Endothelial cell of umbilical vein (primary cell): Measurements from ENCODE around the gene TMEM95. TPM values are rescaled to one million over a fixed set of nuclear protein-coding genes. Genes with fewer than 3 reads are reported as not detected.
"Not testable (repeated sequence)": the region's sequence is repeated elsewhere in the genome, so short reads cannot be mapped to it uniquely, and the experiment has no call there.

Source experiments
- BruUV-seq: library from RNA; stranded (reverse); fragments of 400-500 nt; replicated peaks from 2 replicates; lab custom pipeline; 2021; lab: Mats Ljungman, UMichigan
- CTCF ChIA-PET: fragments of 300-600, 350-600 bp; sonication (Branson Sonifier 250); formaldehyde crosslinking; loops from one replicate; lab custom pipeline; 2021; ENCODE audit warnings: antibody characterized with exemption, inconsistent platforms; lab: Charles Lee
- POLR2A ChIA-PET: fragments of 300-600, 350-600 bp; sonication (Branson Sonifier 250); formaldehyde crosslinking; loops from one replicate; lab custom pipeline; 2021; ENCODE audit warnings: antibody characterized with exemption, inconsistent platforms; lab: Charles Lee
- DNase-seq: peaks from one replicate; pipeline ENCODE4 v3.0.0-alpha.2; 2011; ENCODE audit warnings: low read depth, low spot score
- FAIRE-seq: peaks from 2 replicates; lab custom pipeline; 2011; peaks lifted over from hg19 to GRCh38; lab: Jason Lieb, UNC
- H2AFZ ChIP-seq: 2 replicates; pipeline ENCODE4 v1.6.0; 2012; ENCODE audit warnings: low read depth, low read length, control low read depth, inconsistent platforms
- H3K27ac ChIP-seq: 2 replicates; pipeline ENCODE4 v1.5.1; 2011; ENCODE audit warnings: low read depth, mild to moderate bottlenecking, control low read depth, low read length, moderate library complexity; ENCODE audit not compliant: insufficient read depth
- H3K27me3 ChIP-seq, 2 experiments: 2 replicates each; pipeline versions ENCODE4 v1.6.0 to v1.6.1; 2011; ENCODE audit warnings: low read length in 2 of 2, mixed read lengths in 1 of 2; ENCODE audit not compliant: control insufficient read depth in 2 of 2, insufficient read depth in 2 of 2
- H3K36me3 ChIP-seq, 2 experiments: 2 replicates in 1 of 2; 3 replicates in 1 of 2; pipeline ENCODE4 v1.5.1; 2011; ENCODE audit warnings: low read length in 2 of 2, mild to moderate bottlenecking in 1 of 2, moderate library complexity in 1 of 2; ENCODE audit not compliant: control insufficient read depth in 2 of 2, insufficient read depth in 2 of 2; ENCODE audit errors: extremely low read depth in 1 of 2
- H3K4me1 ChIP-seq: 3 replicates; pipeline ENCODE4 v1.5.1; 2011; ENCODE audit warnings: mild to moderate bottlenecking, low read length; ENCODE audit not compliant: control insufficient read depth, insufficient read depth; ENCODE audit errors: extremely low read depth
- H3K4me2 ChIP-seq: 2 replicates; pipeline ENCODE4 v1.6.1; 2011; ENCODE audit warnings: low read length, control low read depth, mixed read lengths; ENCODE audit not compliant: insufficient read depth
- H3K4me3 ChIP-seq, 3 experiments: fragments of 200-600 bp in 1 of 3; sonication (generic), shearing (Covaris generic) in 1 of 3; replicated peaks in 1 of 3; 2 replicates each; pipeline ENCODE4 v1.5.1; 2011 to 2016; ENCODE audit warnings: control low read depth in 3 of 3, low read length in 3 of 3, mild to moderate bottlenecking in 2 of 3, inconsistent platforms in 1 of 3, low read depth in 1 of 3, moderate library complexity in 1 of 3; ENCODE audit not compliant: insufficient read depth in 1 of 3
- H3K79me2 ChIP-seq: 2 replicates; pipeline ENCODE4 v1.6.0; 2012; ENCODE audit warnings: low read length, inconsistent platforms; ENCODE audit not compliant: control insufficient read depth, insufficient read depth
- H3K9ac ChIP-seq: replicated peaks from 2 replicates; pipeline ENCODE3; 2011; ENCODE audit warnings: low read length, control low read depth; ENCODE audit not compliant: insufficient read depth; ENCODE audit errors: extremely low read depth
- H3K9me1 ChIP-seq: replicated peaks from 3 replicates; pipeline ENCODE4 v1.6.0; 2011; ENCODE audit warnings: mild to moderate bottlenecking, low read length; ENCODE audit not compliant: control insufficient read depth, insufficient read depth; ENCODE audit errors: extremely low read depth
- H3K9me3 ChIP-seq: replicated peaks from 2 replicates; pipeline ENCODE4 v1.5.1; 2012; ENCODE audit warnings: low read length, inconsistent platforms; ENCODE audit not compliant: control insufficient read depth, insufficient read depth
- H4K20me1 ChIP-seq: replicated peaks from 2 replicates; pipeline ENCODE3; 2011; ENCODE audit warnings: mild to moderate bottlenecking, low read length; ENCODE audit not compliant: control insufficient read depth, insufficient read depth; ENCODE audit errors: extremely low read depth
- GATA2 ChIP-seq: IDR thresholded peaks from 2 replicates; pipeline ENCODE4 v1.7.0; 2011; ENCODE audit warnings: low read depth, mild to moderate bottlenecking, moderate library complexity, mixed read lengths, low read length; ENCODE audit not compliant: insufficient read length, insufficient read depth
- MYC ChIP-seq: IDR thresholded peaks from one replicate; pipeline ENCODE4 v1.6.1; 2011; ENCODE audit warnings: mild to moderate bottlenecking, low read depth, low read length
- POLR2AphosphoS5 ChIP-seq: IDR thresholded peaks from 2 replicates; pipeline ENCODE4 v1.6.1; 2012; ENCODE audit warnings: low read depth, mild to moderate bottlenecking, control low read depth, low read length, moderate library complexity; ENCODE audit not compliant: insufficient read depth
- dilution Hi-C: fragments of 300-500 bp; cut with MboI; formaldehyde crosslinking; loops from one replicate; pipeline ENCODE4 v1.15.0; 2019; ENCODE audit warnings: low sequenced_read_pairs; ENCODE audit not compliant: extremely low pct_ligation_motif_present
- intact Hi-C: fragments of 100-400 bp; cut with micrococcal nuclease; formaldehyde crosslinking; loops from one replicate; pipeline ENCODE4 v1.10.0; 2022
- polyA plus RNA-seq, 4 experiments: library from polyadenylated mRNA; depleted of rRNA in 3 of 4; stranded (reverse) in 3 of 4; unstranded in 1 of 4; fragments of >200 nt; gene quantifications; 2 replicates each; pipeline versions ENCODE4 v1.2.1 to v1.2.3, GENCODE V29; 2011 to 2012; ENCODE audit warnings: missing spikeins in 1 of 4
- total RNA-seq: library from RNA; stranded (reverse); gene quantifications from 2 replicates; pipeline ENCODE4 v1.2.3, GENCODE V29; 2021

TMEM95 gene
- total and polyA plus RNA-seq, 2 donors (not counting 3 experiments of a cell fraction or from before 2014, with no cell fraction given): not detected

DNA sequence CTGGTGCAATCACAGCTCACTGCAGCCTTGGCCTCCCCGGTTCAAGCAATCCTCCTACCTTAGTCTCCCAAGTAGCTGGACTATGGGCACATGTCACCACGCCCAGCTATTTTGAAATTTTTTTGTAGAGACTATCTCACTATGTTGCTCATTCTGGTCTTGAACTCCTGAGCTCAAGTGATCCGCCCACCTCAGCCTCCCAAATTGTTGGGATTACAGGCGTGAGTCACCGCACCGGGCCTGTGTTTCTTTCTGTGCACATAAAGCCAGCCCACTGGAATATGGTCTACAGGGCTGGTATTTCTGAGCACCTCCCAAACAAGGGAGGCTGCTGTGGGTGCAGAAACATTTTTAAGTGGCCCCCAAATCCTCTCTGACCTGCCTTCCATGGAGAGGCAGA lies 8.4 kb downstream of the TMEM95 start:
- ChIA-PET POLR2A (interaction anchor here (0.6 kb wide), 1 partner anchor 184 kb away, joined by 5 read pairs; no protein-coding TSS in a partner anchor), CTCF (interaction anchor here (1.1 to 1.7 kb wide), 3 partner anchors 9 to 197 kb away, joined by 3 to 9 read pairs (median 4); no protein-coding TSS in a partner anchor)
- dilution Hi-C loops: no loop called here
- Histone ChIP-seq H3K4me3 (no peak overlapping the region), H3K27me3 (peaks cover 0 to 3% of the 10 kb centered on the region in 2 experiments), H2AFZ (no peak overlapping the region), H3K9ac (no peak overlapping the region), H3K9me3 (no peaks in the 10 kb centered on the region), H3K9me1 (no peaks in the 10 kb centered on the region), H3K4me1 (no peaks in the 10 kb centered on the region), H3K27ac (no peak overlapping the region), H3K36me3 (no peaks in the 10 kb centered on the region), H4K20me1 (no peaks in the 10 kb centered on the region), H3K4me2 (no peak overlapping the region), H3K79me2 (no peaks in the 10 kb centered on the region)
- no peak for TF ChIP-seq GATA2
- no peak for TF ChIP-seq POLR2AphosphoS5
- TF ChIP-seq MYC: no peak
- no TSS peak for BruUV-seq
- DNase-seq (no peak), FAIRE-seq (no peak)
- intact Hi-C loops: no loop called here

DNA sequence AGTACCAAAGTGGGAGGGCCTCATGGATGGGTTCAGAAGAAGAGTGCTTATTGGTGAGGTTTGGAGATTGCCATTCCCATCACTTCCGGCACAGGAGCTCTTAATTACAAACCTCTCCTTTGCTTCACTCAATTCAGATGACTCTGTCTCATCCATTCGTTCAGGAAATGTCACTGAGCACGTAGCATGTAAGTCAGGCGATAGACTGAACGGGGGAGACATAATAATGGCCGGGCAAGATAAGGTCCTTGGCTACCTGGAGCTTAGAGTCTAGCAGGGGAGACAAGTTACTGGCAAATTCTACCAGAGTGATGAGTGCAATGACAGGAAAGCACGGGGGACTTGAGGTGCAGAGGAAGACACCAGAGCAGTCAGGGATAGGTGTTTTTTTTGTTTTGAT lies 11.0 kb downstream of the TMEM95 start:
- H3K4me1 ChIP-seq, H3K79me2 ChIP-seq, DNase-seq, H3K4me3 ChIP-seq, H2AFZ ChIP-seq, POLR2A ChIA-PET, H3K36me3 ChIP-seq, intact Hi-C loops, H3K27me3 ChIP-seq, H3K9me1 ChIP-seq, H3K4me2 ChIP-seq, H3K27ac ChIP-seq, dilution Hi-C loops, H3K9ac ChIP-seq, H3K9me3 ChIP-seq, BruUV-seq, H4K20me1 ChIP-seq, FAIRE-seq: not testable (repeated sequence)
- CTCF ChIA-PET: interaction anchor here (1.3 kb wide), 1 partner anchor 10 kb away, joined by 4 read pairs; no protein-coding TSS in a partner anchor
